Medulla oblongata (tissue), 1 donor: ENCODE data around the gene MAMDC4.
"Not testable (repeated sequence)": the region's sequence is repeated elsewhere in the genome, so short reads cannot be mapped to it uniquely, and the experiment has no call there.

Experiments used
- DNase-seq: peaks from one replicate; pipeline ENCODE4 v3.0.0-alpha.2; 2015; ENCODE audit errors: extremely low spot score

The MAMDC4 gene

GRCh38 chr9:136851941-136852663, at the start of gene MAMDC4:
Gene MAMDC4, plus strand, starts transcription at chr9:136852346. Its CDS starts 71 bp downstream, at chr9:136852417.
- no peak for DNase-seq

DNA sequence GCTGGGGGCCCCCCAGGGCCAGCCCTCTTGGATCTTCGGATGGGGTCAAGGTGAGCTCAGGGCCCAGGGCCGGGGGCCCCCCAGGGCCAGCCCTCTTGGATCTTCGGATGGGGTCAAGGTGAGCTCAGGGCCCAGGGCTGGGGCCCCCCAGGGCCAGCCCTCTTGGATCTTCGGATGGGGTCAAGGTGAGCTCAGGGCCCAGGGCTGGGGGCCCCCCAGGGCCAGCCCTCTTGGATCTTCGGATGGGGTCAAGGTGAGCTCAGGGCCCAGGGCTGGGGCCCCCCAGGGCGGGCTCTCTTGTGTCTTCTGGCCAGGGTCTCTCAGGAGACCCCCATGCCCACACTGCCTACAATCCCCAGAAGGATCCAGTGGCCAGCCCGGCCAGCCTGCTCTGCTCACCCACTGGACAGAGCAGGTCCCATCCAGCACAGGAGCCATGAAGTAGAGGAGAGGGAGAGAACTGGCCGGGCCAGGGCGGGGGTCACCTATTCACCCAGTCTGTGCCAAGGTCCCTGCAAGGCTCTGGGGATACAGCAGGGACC, 49.1 kb upstream of the MAMDC4 start:
- not testable (repeated sequence) for DNase-seq

DNA sequence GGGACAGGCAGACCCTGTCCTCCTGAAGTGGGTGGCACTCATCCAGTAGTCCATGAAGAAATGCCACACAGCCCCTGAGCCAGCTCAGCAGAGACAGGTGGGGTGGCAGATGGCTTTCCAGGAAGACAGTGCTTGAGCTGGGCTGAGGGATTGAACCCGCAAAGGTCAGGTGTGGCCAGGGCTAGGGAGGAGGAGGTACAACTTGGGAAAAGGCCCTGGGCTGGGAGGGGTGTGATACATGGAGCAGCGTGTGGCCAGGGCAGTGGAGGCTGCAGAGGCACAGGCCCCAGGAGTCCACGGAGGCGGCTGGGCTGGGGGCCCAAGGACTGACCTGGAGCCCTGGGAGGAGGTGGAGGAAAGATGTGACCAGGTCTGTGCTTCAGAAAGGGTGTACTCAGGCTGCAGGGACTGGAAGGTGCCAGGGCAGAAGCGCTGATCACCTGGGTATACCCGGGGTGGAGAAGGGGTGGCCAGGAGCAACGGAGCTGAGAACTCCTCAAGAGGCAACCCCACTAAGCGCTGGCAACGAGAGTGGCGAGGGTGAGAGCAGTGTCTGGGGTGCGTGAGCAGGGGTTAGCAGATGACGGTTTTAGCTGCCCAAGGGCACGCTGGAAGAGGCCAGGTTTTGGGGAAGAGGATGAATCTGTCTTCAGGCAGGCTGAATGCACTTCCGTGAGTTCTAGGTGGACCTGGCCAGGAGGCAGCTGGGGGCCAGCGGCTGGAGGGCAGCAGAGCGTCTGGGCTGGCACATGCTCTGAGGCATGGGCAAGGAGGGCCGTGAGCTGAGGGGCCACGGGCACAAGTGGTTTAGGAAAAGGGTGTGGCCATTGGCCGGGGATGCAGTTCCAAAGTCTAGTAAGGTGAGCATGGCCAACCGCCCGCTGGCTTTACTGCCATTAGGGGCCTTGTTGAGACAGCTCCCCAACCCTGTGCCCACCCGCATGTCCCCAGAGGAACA, 48.3 kb upstream of the MAMDC4 start:
- no peak for DNase-seq

DNA sequence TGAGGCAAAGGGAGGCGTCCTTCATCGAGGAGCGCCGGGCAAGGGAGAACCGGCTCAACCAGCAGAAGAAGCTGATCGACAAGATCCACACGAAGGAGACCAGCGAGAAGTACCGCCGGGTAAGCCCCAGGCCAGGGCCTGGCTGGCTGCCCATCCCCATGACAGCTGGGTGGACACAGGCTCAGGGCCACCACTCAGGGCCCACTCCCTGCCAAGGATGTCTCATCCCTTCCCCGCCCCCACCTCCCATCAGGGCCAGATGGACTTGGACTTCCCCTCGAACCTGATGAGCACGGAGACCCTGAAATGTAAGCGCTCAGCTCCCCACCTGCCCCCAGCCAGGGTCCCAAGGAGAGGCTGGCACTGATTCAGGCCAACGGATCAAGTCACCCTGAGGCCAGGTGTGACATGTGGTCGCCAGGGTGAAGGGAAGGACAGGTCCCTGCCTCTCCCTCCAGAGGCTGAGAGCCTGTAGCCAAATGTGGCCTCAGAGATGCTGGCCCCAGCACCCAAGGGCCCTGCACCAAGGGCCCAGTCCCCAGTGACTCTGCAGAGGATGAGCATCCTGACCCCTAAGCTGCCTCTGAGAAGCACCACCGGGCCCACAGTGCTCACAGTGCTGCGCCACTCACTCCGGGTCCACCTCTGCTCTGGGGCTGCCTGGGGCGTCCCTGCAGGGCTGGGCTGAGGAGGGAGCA, 47.5 kb upstream of the MAMDC4 start:
- DNase-seq: no peak

GRCh38 chr9:136805207-136805740, 46.9 kb upstream of the MAMDC4 start:
- no peak for DNase-seq

DNA sequence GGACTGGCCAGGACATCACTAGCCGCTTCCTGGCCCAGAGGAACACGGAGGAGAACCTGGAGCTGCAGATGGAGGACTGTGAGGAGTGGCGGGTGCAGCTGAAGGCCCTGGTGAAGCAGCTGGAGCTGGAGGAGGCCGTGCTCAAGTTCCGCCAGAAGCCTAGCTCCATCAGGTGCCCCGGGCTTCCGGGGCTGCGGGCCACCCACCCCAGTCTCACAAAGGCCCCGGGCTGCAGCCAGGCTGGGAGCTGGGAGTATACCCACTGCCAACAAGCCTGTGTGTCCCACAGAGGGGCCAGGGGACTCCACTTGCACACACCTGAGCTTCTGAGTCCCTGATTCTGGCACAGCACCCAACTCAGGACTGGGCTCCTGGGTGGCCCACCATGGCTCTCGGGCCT, 46.1 kb upstream of the MAMDC4 start:
- no peak for DNase-seq

- no peak for DNase-seq
Observed at GRCh38 chr9:136806631-136807201, 45.4 kb upstream of the MAMDC4 start.

DNA sequence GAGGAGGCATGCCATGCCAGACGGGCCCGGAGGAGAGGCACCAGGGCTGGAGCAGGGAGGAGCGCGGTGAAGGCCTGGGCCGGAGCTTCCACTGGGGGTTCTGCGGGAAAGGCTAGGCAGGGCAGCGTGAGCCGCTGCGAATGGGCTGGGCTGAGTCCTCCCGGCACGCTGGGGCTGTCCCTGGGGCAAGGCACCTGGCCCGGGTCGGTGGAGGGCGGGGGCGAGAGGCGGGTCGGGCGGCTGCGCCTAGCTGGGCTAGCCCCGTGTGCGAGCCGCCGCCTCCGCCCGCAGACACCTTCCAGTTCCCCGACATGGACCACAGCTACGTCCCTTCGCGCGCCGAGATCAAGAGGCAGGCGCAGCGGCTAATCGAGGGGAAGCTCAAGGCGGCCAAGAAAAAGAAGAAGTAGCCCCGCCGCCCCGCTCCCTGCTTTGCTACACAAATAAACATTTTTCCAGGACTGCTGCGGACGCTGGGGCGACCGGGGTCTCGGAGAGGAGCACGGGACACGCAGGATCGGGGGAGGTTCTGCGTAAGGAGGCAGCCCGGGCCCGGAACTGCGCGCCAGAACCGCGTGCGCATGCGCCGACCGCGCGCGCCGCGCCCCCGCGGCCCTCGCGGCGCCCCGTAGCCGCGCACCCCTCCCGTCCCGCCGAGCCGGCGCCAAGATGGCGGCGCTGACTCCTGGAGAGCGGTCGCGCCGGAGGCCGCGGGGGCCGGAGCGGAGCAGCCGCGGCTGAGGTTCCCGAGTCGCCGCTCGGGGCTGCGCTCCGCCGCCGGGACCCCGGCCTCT, 44.7 kb upstream of the MAMDC4 start, which contains the start of gene RABL6:
Gene RABL6, plus strand, starts transcription at position 668 of the 794 bp plus-strand sequence. CDS start 249 bp downstream, outside the sequence.
- peak; percentile 59 for DNase-seq

GRCh38 chr9:136808075-136808805, 43.9 kb upstream of the MAMDC4 start:
- DNase-seq: peak; percentile 35

GRCh38 chr9:136808806-136809158, 43.4 kb upstream of the MAMDC4 start:
- no peak for DNase-seq

DNA sequence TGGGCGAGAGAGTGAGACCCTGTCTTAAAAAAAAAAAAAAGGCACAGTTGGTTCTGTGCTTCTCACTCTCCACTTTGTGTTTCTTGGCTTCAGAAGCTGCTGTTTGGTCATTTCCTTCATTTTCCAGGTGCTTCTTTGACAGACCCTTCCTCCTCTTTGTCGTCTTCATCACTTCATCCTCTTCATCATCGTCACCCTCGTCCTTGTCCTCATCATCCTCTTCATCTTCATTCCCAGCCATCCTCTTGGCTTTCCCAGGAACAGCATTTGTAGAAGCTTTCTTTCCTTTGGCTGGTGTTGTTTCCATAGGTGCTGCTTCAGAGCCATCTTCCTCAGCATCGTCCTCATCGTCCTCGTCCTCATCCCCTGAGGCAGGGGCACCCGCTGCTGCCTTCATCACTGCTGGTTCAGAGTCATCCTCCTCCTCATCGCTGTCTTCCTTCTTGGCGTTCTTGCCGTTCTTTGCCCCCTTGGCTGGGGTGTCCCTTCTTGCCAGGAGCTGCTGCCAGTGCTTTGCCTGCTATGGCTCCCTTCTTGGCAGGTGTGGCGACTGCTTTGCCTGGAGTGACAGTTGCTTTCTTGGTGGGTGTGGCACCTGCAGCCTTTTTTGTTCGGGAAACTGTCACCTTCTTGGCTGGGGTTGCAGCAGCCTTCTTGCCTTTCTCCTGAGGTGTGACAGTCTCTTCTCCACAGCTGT, 37.3 kb upstream of the MAMDC4 start:
- DNase-seq: no peak

GRCh38 chr9:136815422-136815782, 36.7 kb upstream of the MAMDC4 start:
- no peak for DNase-seq

GRCh38 chr9:136820971-136821825, 30.9 kb upstream of the MAMDC4 start:
- DNase-seq: no peak

- no peak for DNase-seq
Observed at GRCh38 chr9:136821826-136822544, 30.2 kb upstream of the MAMDC4 start.

DNA sequence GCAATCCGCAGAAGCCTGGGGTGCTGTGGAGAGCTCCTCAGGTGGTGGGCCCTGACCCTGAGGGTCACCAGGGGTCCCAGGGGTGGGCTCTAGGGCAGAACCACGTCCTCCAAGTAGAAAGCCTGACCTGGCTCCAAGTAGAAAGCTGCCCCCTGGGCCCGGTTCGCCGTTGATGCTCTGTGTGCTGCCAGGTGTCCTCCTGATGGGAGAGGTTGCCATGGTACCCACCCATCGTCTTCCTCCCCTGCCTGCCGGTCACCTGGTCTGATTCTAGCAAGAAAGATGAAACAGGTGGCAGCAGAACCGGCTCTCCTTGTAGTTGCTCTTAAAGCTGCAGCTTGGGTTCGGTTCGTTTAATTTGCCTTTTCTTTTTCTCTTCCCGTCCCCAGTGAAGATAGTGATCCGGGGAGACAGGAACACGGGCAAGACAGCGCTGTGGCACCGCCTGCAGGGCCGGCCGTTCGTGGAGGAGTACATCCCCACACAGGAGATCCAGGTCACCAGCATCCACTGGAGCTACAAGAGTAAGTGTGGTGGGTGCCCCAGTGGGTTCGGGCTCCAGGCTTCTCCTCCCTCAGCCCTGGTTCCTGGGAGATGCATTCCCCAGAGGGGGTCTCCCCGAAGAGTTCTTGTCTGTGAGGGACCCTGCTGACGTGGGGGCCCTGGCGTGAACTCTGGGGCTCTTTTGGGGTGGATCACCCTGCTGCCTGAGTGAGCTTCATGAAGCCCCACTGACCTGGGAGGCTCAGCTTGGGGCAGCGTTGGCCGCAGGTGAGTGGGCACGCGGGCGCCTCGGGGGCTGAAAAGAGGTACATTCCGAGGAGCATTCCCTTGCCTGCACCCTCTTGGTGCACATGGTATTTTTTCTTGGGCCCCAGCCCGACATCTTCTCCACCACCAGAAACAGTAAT, 28.8 kb upstream of the MAMDC4 start:
- no peak for DNase-seq

DNA sequence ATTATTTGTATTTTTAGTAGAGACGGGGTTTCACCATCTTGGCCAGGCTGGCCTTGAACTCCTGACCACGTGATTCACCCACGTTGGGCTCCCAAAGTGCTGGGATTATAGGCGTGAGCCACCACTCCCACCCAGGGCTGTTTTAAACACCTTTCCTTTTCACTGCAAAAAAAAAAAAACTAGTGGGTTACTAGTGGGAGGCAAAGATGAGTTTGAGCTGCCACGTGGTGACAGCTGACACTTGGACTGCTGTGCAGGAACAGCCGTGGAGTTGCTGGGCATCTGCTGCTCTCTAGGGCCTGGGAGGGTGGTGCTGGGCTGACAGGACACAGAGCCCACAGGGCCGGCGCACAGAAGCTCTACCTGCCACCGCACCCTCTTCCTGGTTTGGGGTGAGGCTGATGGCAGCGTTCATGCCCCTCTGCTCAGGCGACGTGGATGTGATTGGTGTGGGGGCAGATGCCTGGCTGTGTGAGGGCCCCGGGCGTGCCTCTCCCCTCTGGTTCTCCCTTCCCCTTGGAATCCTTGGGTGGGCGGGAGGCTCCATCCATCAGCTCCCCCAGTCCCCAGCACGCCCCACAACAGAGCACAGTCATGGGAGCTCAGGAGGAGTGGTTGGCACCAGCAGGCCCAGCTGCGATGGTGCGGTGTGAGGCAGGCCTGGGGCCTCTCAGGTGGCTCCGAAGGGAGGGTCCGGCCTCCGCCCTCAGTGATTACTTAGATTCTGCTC, 27.5 kb upstream of the MAMDC4 start:
- DNase-seq: no peak
